Measurements from ENCODE around the gene FHDC1. TPM values are rescaled to one million over a fixed set of nuclear protein-coding genes. Genes with fewer than 3 reads are reported as not detected.

FHDC1 gene
- total RNA-seq, 1 donor from 2014 or later, result 42.0 TPM

DNA sequence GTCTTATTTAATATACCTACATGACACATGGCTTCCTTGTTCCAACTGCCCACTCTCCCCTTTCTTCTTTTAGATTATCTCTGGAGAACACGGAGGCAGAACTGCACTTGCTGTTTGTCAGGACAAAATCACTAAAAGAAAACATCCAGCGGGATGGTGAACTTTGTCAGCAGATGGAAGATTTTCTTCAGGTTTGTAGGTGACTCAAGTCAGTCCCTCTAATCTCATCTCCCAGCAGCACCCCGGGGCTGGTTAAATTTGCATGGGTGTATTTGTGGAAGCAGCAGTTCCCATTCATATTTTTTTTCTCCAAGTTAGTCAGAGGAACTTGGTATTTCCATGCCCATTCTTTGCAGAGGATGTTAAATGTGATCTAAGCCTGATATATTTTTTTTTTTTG lies 31.8 kb downstream of the FHDC1 start:
- TF ChIP-seq CTCF (IDR thresholded peaks at IDR 0.05; ENCODE audit: partially characterized antibody, unreplicated experiment), result no peak
- no peak for DNase-seq
- peaks cover 1% of the 10 kb centered on the region for H3K9me3 Mint-ChIP-seq (ENCODE audit: unreplicated experiment)
- H3K4me3 Mint-ChIP-seq (ENCODE audit: unreplicated experiment), result no peak overlapping the region
- peaks cover 24% of the 10 kb centered on the region for H3K36me3 Mint-ChIP-seq (ENCODE audit: unreplicated experiment)
- H3K27ac Mint-ChIP-seq (ENCODE audit: unreplicated experiment), result peak overlapping the region; percentile 12
- H3K4me1 Mint-ChIP-seq (ENCODE audit: low read depth, unreplicated experiment), result no peaks in the 10 kb centered on the region
- H3K27me3 Mint-ChIP-seq (ENCODE audit: unreplicated experiment), result no peaks in the 10 kb centered on the region

GRCh38 chr4:152968806-152969394 lies 32.8 kb downstream of the FHDC1 start:
- no peaks in the 10 kb centered on the region for H3K4me1 Mint-ChIP-seq (ENCODE audit: low read depth, unreplicated experiment)
- no peak for DNase-seq
- H3K36me3 Mint-ChIP-seq (ENCODE audit: unreplicated experiment), result peaks cover 21% of the 10 kb centered on the region
- no peak for TF ChIP-seq CTCF (IDR thresholded peaks at IDR 0.05; ENCODE audit: partially characterized antibody, unreplicated experiment)
- H3K4me3 Mint-ChIP-seq (ENCODE audit: unreplicated experiment), result no peak overlapping the region
- H3K27ac Mint-ChIP-seq (ENCODE audit: unreplicated experiment), result no peak overlapping the region
- H3K9me3 Mint-ChIP-seq (ENCODE audit: unreplicated experiment), result peaks cover 1% of the 10 kb centered on the region
- peaks cover 4% of the 10 kb centered on the region for H3K27me3 Mint-ChIP-seq (ENCODE audit: unreplicated experiment)

- DNase-seq, result no peak
- Mint-ChIP-seq H3K27ac (ENCODE audit: unreplicated experiment) (no peak overlapping the region), H3K9me3 (ENCODE audit: unreplicated experiment) (peaks cover 1% of the 10 kb centered on the region), H3K36me3 (ENCODE audit: unreplicated experiment) (peaks cover 21% of the 10 kb centered on the region), H3K4me3 (ENCODE audit: unreplicated experiment) (no peak overlapping the region), H3K27me3 (ENCODE audit: unreplicated experiment) (peaks cover 4% of the 10 kb centered on the region), H3K4me1 (ENCODE audit: low read depth, unreplicated experiment) (no peaks in the 10 kb centered on the region)
- no peak for TF ChIP-seq CTCF (IDR thresholded peaks at IDR 0.05; ENCODE audit: partially characterized antibody, unreplicated experiment)
Measured at GRCh38 chr4:152970102-152970820, 34.1 kb downstream of the FHDC1 start.

DNA sequence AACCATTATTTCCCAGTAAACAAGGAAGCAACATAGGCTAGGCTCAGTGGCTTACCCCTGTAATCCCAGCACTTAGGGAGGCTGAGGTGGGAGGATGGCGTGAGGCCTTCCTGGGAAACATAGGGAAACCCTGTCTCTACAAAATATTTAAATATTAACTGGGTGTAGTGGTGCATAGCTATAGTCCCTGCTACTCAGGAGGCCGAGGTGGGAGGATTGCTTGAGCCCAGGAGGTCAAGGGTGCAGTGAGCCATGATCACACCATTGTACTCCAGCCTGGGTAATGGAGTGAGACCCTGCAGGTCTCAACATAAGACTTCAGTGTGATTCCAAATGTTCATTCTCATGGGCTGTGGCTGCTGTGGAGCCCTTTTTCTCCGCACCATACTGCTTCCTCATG lies 34.9 kb downstream of the FHDC1 start:
- Mint-ChIP-seq H3K4me1 (ENCODE audit: low read depth, unreplicated experiment) (no peaks in the 10 kb centered on the region), H3K9me3 (ENCODE audit: unreplicated experiment) (peaks cover 1% of the 10 kb centered on the region)

More for the DNA sequence above, 34.9 kb downstream of the FHDC1 start:
- no peak for DNase-seq
- Mint-ChIP-seq H3K4me3 (ENCODE audit: unreplicated experiment) (no peak overlapping the region), H3K36me3 (ENCODE audit: unreplicated experiment) (peaks cover 21% of the 10 kb centered on the region), H3K27me3 (ENCODE audit: unreplicated experiment) (peaks cover 4% of the 10 kb centered on the region), H3K27ac (ENCODE audit: unreplicated experiment) (no peak overlapping the region)
- TF ChIP-seq CTCF (IDR thresholded peaks at IDR 0.05; ENCODE audit: partially characterized antibody, unreplicated experiment), result no peak
